ENCODE data around the gene YAE1. TPM values are rescaled to one million over a fixed set of nuclear protein-coding genes. Genes with fewer than 3 reads are reported as not detected.

YAE1 gene
- total RNA-seq, 3 donors from 2014 or later, result 19.8 to 24.2 (median 23.3) TPM

DNA sequence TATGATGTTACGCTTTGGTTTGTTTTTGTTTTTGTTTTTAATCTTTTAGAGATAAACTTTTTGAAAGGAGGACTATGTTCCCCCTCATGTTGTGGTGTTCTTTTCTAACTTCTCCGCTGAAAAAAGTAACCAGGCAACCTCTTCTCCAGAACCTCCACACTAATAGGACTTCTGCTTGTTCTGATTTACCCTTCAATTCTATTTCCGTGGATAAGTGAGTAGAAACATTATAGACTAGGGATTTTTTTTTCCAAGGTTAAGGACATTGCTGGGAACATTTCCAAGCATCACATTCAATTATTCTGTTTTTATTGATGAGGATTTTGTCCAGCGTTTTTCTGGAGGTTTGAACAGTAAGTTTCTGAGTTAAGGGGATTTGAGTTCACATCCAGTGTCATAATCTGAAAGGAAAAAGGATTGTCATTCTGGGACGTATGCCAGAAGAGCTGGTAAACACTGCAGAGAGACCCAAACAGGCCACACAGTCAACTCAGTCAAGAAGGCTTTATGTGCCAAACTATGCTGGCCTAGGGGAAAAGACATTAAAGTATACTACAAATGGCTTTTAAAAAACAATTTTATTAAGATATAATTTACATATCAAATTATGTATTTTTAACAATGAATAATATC lies 28.9 kb downstream of the YAE1 start:
- intact Hi-C loops (cut with DNase I, micrococcal nuclease), result no loop called here
- TF ChIP-seq, protein P1, sequence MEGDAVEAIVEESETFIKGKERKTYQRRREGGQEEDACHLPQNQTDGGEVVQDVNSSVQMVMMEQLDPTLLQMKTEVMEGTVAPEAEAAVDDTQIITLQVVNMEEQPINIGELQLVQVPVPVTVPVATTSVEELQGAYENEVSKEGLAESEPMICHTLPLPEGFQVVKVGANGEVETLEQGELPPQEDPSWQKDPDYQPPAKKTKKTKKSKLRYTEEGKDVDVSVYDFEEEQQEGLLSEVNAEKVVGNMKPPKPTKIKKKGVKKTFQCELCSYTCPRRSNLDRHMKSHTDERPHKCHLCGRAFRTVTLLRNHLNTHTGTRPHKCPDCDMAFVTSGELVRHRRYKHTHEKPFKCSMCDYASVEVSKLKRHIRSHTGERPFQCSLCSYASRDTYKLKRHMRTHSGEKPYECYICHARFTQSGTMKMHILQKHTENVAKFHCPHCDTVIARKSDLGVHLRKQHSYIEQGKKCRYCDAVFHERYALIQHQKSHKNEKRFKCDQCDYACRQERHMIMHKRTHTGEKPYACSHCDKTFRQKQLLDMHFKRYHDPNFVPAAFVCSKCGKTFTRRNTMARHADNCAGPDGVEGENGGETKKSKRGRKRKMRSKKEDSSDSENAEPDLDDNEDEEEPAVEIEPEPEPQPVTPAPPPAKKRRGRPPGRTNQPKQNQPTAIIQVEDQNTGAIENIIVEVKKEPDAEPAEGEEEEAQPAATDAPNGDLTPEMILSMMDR (IDR thresholded peaks at IDR 0.05), result no peak
- DNase-seq (no peak), ATAC-seq (no peak)
- Histone ChIP-seq H3K9me3 (no peaks in the 10 kb centered on the region), H3K36me3 (ENCODE audit: low read depth) (no peaks in the 10 kb centered on the region), H3K4me1 (ENCODE audit: low read depth) (no peaks in the 10 kb centered on the region), H3K4me3 (no peak overlapping the region)

DNA sequence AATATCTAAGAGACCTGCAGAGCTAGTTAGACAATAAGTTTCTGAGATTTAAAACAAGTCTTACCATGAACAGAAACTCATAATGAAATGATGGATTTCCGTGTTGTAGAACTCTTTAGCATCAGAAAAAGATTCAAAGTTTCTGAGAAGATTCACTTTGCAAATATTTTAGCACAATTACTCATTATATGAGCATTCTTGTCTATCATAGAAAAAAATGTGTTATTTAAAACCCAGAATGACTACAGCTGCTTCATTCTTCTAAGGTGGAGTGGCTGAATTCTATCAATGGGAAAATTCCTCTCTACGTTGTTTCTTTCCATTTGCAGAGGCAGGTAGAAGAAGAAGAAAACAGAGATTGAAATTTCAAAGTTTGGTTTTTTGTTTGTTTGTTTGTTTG lies 36.1 kb downstream of the YAE1 start:
- Histone ChIP-seq H3K9me3 (no peaks in the 10 kb centered on the region), H3K4me3 (no peak overlapping the region), H3K36me3 (ENCODE audit: low read depth) (no peaks in the 10 kb centered on the region), H3K4me1 (ENCODE audit: low read depth) (no peaks in the 10 kb centered on the region)
- DNase-seq (no peak), ATAC-seq (no peak)
- intact Hi-C loops (cut with DNase I, micrococcal nuclease), result no loop called here
- TF ChIP-seq, protein P1 (IDR thresholded peaks at IDR 0.05), result no peak

DNA sequence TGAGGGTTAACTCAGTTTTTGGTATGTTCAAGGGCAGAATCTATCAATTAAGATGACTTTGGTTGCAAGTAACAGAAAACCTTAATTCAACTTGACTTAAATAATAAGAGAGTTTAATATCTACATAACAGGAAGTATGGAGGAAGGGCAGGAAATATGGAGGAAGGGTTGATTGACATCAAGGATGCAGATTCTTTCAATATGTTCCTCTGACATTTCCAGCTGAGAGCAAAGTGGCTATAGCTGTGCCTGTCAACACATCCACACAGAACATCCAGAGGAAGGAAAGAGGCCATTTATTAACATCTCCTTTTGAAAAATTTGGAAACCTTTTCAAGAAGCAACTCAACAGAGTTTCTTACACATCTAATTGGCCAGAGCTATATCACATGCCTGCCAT lies 37.7 kb downstream of the YAE1 start:
- Histone ChIP-seq H3K9me3 (no peaks in the 10 kb centered on the region), H3K4me3 (no peak overlapping the region), H3K4me1 (ENCODE audit: low read depth) (no peaks in the 10 kb centered on the region), H3K36me3 (ENCODE audit: low read depth) (no peaks in the 10 kb centered on the region)
- intact Hi-C loops (cut with DNase I, micrococcal nuclease), result no loop called here
- ATAC-seq, result no peak
- DNase-seq, result no peak
- TF ChIP-seq, protein P1 (IDR thresholded peaks at IDR 0.05), result no peak

DNA sequence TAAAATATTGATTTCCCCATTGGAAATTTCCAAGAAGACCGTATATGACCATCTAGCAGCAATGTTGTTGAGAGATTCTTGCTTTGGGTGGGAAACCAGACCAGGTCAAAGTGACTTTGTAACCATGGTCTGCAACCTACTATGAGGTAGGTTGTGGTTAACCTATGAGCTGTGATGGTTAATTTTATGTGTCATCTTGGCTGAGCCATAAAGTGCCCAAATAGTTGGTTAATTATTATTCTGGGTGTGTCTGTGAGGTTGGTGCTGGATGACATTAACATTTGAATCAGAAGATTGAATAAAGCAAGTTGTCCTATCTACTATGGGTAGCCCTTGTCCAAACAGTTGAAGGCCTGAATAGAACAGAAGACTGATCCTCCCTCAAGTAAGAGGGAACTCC lies 38.9 kb downstream of the YAE1 start:
- intact Hi-C loops (cut with DNase I, micrococcal nuclease), result no loop called here
- H3K36me3 ChIP-seq (ENCODE audit: low read depth), result no peaks in the 10 kb centered on the region
- peak; percentile 63 for ATAC-seq

DNA sequence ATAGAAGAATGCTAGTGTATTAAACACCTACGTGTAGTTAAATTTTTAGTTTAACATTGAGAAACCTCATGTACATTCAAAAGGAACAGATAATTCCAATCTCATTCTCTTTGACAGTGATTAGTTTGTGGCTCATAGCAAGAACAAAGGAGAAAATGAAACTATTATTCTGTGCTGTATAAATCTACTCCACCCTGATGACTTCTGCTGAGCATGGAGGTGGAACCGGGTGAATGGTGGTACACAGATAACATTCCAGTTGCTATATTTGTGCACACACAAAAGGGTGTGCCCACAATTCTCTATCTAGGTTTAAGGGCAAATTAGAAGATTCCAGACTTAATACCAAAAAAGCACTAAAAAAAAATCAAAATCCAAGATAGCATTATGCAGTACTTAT lies 40.1 kb downstream of the YAE1 start:
- no peaks in the 10 kb centered on the region for H3K36me3 ChIP-seq (ENCODE audit: low read depth)
- ATAC-seq, result peak; percentile 64
- TF ChIP-seq, protein P1 (IDR thresholded peaks at IDR 0.05), result no peak
- no peak overlapping the region for H3K4me3 ChIP-seq
- intact Hi-C loops (cut with DNase I, micrococcal nuclease), result no loop called here
- DNase-seq, result no peak
- H3K9me3 ChIP-seq, result no peaks in the 10 kb centered on the region
- no peaks in the 10 kb centered on the region for H3K4me1 ChIP-seq (ENCODE audit: low read depth)

More for the DNA sequence above, 38.9 kb downstream of the YAE1 start:
- TF ChIP-seq, protein P1 (IDR thresholded peaks at IDR 0.05), result no peak
- H3K9me3 ChIP-seq, result no peaks in the 10 kb centered on the region
- H3K4me3 ChIP-seq, result no peak overlapping the region
- no peak for DNase-seq
- no peaks in the 10 kb centered on the region for H3K4me1 ChIP-seq (ENCODE audit: low read depth)

DNA sequence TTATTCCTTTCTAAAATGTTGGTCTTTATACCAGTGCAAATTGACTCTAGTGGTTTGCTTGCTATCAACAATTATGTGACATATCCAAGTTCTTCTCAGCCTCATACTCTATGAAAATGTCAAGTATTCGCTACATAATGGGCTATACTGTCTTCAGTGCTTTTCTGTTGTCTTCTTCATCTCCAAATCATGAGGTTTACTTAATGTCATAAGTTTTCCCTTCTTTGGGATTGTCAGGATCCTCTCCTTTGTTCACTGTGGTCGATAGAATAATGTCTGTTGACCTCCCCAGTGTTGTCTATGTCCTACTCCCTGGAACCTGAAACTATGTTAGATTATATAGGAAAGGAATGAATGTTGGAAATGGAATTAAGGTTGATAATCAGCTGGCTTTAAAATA lies 40.7 kb downstream of the YAE1 start:
- TF ChIP-seq, protein P1 (IDR thresholded peaks at IDR 0.05), result no peak
- Histone ChIP-seq H3K36me3 (ENCODE audit: low read depth) (no peaks in the 10 kb centered on the region), H3K4me1 (ENCODE audit: low read depth) (no peaks in the 10 kb centered on the region), H3K9me3 (no peaks in the 10 kb centered on the region), H3K4me3 (no peak overlapping the region)
- DNase-seq, result no peak
- intact Hi-C loops (cut with DNase I, micrococcal nuclease), result no loop called here
- ATAC-seq, result no peak

Measured in mucosa of descending colon (tissue), 3 donors.